ENCODE measurements around the gene ATP2A1.

DNA sequence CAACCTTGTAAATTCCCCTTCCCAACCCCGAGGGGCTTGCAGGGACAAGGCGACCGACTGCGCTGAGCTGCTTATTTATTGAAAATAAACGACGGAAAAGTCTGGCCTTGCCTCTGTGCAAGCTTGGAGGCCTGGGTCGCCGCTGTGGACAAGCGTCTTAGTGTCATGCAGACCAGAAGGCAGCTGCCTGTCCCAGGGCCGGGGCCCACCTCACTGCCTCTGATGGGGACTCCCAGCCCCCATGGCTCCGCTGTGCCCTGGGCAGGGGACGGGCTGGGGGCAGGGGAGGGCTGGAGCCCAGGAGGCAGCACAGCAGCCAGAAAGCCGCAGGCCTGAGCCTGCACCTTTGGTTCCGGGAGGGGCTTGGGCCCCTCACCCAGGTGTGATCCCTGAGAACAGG lies 26.1 kb downstream of the ATP2A1 start:
- TF ChIP-seq, protein P1, sequence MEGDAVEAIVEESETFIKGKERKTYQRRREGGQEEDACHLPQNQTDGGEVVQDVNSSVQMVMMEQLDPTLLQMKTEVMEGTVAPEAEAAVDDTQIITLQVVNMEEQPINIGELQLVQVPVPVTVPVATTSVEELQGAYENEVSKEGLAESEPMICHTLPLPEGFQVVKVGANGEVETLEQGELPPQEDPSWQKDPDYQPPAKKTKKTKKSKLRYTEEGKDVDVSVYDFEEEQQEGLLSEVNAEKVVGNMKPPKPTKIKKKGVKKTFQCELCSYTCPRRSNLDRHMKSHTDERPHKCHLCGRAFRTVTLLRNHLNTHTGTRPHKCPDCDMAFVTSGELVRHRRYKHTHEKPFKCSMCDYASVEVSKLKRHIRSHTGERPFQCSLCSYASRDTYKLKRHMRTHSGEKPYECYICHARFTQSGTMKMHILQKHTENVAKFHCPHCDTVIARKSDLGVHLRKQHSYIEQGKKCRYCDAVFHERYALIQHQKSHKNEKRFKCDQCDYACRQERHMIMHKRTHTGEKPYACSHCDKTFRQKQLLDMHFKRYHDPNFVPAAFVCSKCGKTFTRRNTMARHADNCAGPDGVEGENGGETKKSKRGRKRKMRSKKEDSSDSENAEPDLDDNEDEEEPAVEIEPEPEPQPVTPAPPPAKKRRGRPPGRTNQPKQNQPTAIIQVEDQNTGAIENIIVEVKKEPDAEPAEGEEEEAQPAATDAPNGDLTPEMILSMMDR (IDR thresholded peaks at IDR 0.05) = no peak
- no peak for TF ChIP-seq POLR2A (IDR thresholded peaks at IDR 0.05)
